ENCODE results near the gene CLMN.

The CLMN gene

GRCh38 chr14:95302667-95303506 is 16.8 kb downstream of the CLMN start:
- DNase-seq (ENCODE audit: low read depth, low spot score): peak; percentile 20
- H3K4me3 ChIP-seq (ENCODE audit: low read depth, low read length): no peak overlapping the region
- in situ Hi-C loops (cut with HindIII; ENCODE audit: low sequenced_read_pairs): no loop called here
- TF ChIP-seq CTCF (IDR thresholded peaks at IDR 0.05; ENCODE audit: low read depth, low read length): no peak

GRCh38 chr14:95301527-95302187 is 18.1 kb downstream of the CLMN start:
- in situ Hi-C loops (cut with HindIII; ENCODE audit: low sequenced_read_pairs): no loop called here
- no peak for TF ChIP-seq CTCF (IDR thresholded peaks at IDR 0.05; ENCODE audit: low read depth, low read length)
- no peak overlapping the region for H3K4me3 ChIP-seq (ENCODE audit: low read depth, low read length)
- no peak for DNase-seq (ENCODE audit: low read depth, low spot score)

GRCh38 chr14:95300697-95301526 is 18.8 kb downstream of the CLMN start:
- H3K4me3 ChIP-seq (ENCODE audit: low read depth, low read length): no peak overlapping the region
- in situ Hi-C loops (cut with HindIII; ENCODE audit: low sequenced_read_pairs): no loop called here
- DNase-seq (ENCODE audit: low read depth, low spot score): no peak
- TF ChIP-seq CTCF (IDR thresholded peaks at IDR 0.05; ENCODE audit: low read depth, low read length): no peak

- no peak for TF ChIP-seq CTCF (IDR thresholded peaks at IDR 0.05; ENCODE audit: low read depth, low read length)
- no peak overlapping the region for H3K4me3 ChIP-seq (ENCODE audit: low read depth, low read length)
- DNase-seq (ENCODE audit: low read depth, low spot score): no peak
- in situ Hi-C loops (cut with HindIII; ENCODE audit: low sequenced_read_pairs): no loop called here
These were observed 19.6 kb downstream of the CLMN start for GRCh38 chr14:95300002-95300696.

GRCh38 chr14:95299271-95299670 is 20.4 kb downstream of the CLMN start:
- no peak for TF ChIP-seq CTCF (IDR thresholded peaks at IDR 0.05; ENCODE audit: low read depth, low read length)
- H3K4me3 ChIP-seq (ENCODE audit: low read depth, low read length): no peak overlapping the region
- in situ Hi-C loops (cut with HindIII; ENCODE audit: low sequenced_read_pairs): no loop called here
- no peak for DNase-seq (ENCODE audit: low read depth, low spot score)

- in situ Hi-C loops (cut with HindIII; ENCODE audit: low sequenced_read_pairs): no loop called here
- no peak overlapping the region for H3K4me3 ChIP-seq (ENCODE audit: low read depth, low read length)
- DNase-seq (ENCODE audit: low read depth, low spot score): no peak
- no peak for TF ChIP-seq CTCF (IDR thresholded peaks at IDR 0.05; ENCODE audit: low read depth, low read length)
These were observed 21.9 kb downstream of the CLMN start for GRCh38 chr14:95297832-95298231.

Data from astrocyte of the spinal cord (primary cell).